Measurements from ENCODE around the gene MARVELD1.

MARVELD1 gene

GRCh38 chr10:97759946-97760345 is 46.4 kb downstream of the MARVELD1 start:
- H3K9ac ChIP-seq (ENCODE audit: low read length): no peak overlapping the region
- H3K27ac ChIP-seq (ENCODE audit: low read length): no peak overlapping the region
- H3K4me2 ChIP-seq (ENCODE audit: low read length): no peak overlapping the region
- H3K36me3 ChIP-seq (replicated peaks; ENCODE audit: low read depth, low read length): peaks cover 12% of the 10 kb centered on the region
- peaks cover 10% of the 10 kb centered on the region for H3K4me1 ChIP-seq (ENCODE audit: low read length)
- TF ChIP-seq CTCF (IDR thresholded peaks at IDR 0.05; ENCODE audit: low read depth, low read length) (no peak), EZH2phosphoT487 (IDR thresholded peaks at IDR 0.05; ENCODE audit: low read depth) (no peak)
- no peaks in the 10 kb centered on the region for H4K20me1 ChIP-seq (ENCODE audit: insufficient read depth, low read length)
- no peaks in the 10 kb centered on the region for H3K27me3 ChIP-seq (ENCODE audit: low read depth, low read length)
- H3K9me3 ChIP-seq (ENCODE audit: insufficient read depth, low read length): no peaks in the 10 kb centered on the region
- no peak overlapping the region for H3K4me3 ChIP-seq (ENCODE audit: low read length)
- no peaks in the 10 kb centered on the region for H3K79me2 ChIP-seq (ENCODE audit: low read length)
- H2AFZ ChIP-seq (ENCODE audit: low read depth, low read length): no peak overlapping the region

- Histone ChIP-seq H3K27ac (ENCODE audit: low read length) (no peak overlapping the region), H3K9me3 (ENCODE audit: insufficient read depth, low read length) (no peaks in the 10 kb centered on the region), H2AFZ (ENCODE audit: low read depth, low read length) (no peak overlapping the region), H3K79me2 (ENCODE audit: low read length) (no peaks in the 10 kb centered on the region), H3K4me2 (ENCODE audit: low read length) (no peak overlapping the region), H3K36me3 (replicated peaks; ENCODE audit: low read depth, low read length) (peaks cover 9% of the 10 kb centered on the region), H3K9ac (ENCODE audit: low read length) (no peak overlapping the region), H4K20me1 (ENCODE audit: insufficient read depth, low read length) (no peaks in the 10 kb centered on the region), H3K4me3 (ENCODE audit: low read length) (no peak overlapping the region), H3K27me3 (ENCODE audit: low read depth, low read length) (no peaks in the 10 kb centered on the region), H3K4me1 (ENCODE audit: low read length) (peaks cover 11% of the 10 kb centered on the region)
- no peak for TF ChIP-seq EZH2phosphoT487 (IDR thresholded peaks at IDR 0.05; ENCODE audit: low read depth)
- TF ChIP-seq CTCF (IDR thresholded peaks at IDR 0.05; ENCODE audit: low read depth, low read length): no peak
Observed at GRCh38 chr10:97760461-97761257, 47.1 kb downstream of the MARVELD1 start.

- no peak overlapping the region for H3K27ac ChIP-seq (ENCODE audit: low read length)
- no peak for TF ChIP-seq CTCF (IDR thresholded peaks at IDR 0.05; ENCODE audit: low read depth, low read length)
- no peak for TF ChIP-seq EZH2phosphoT487 (IDR thresholded peaks at IDR 0.05; ENCODE audit: low read depth)
- peaks cover 11% of the 10 kb centered on the region for H3K4me1 ChIP-seq (ENCODE audit: low read length)
- no peaks in the 10 kb centered on the region for H3K27me3 ChIP-seq (ENCODE audit: low read depth, low read length)
- no peak overlapping the region for H3K4me3 ChIP-seq (ENCODE audit: low read length)
- no peaks in the 10 kb centered on the region for H3K9me3 ChIP-seq (ENCODE audit: insufficient read depth, low read length)
- H4K20me1 ChIP-seq (ENCODE audit: insufficient read depth, low read length): no peaks in the 10 kb centered on the region
- H3K36me3 ChIP-seq (replicated peaks; ENCODE audit: low read depth, low read length): peaks cover 9% of the 10 kb centered on the region
- H2AFZ ChIP-seq (ENCODE audit: low read depth, low read length): no peak overlapping the region
- H3K79me2 ChIP-seq (ENCODE audit: low read length): no peaks in the 10 kb centered on the region
- no peak overlapping the region for H3K4me2 ChIP-seq (ENCODE audit: low read length)
- H3K9ac ChIP-seq (ENCODE audit: low read length): no peak overlapping the region
Observed at GRCh38 chr10:97761331-97761865, 47.9 kb downstream of the MARVELD1 start.

GRCh38 chr10:97762056-97762455 is 48.5 kb downstream of the MARVELD1 start:
- H3K79me2 ChIP-seq (ENCODE audit: low read length): no peaks in the 10 kb centered on the region
- no peaks in the 10 kb centered on the region for H4K20me1 ChIP-seq (ENCODE audit: insufficient read depth, low read length)
- TF ChIP-seq CTCF (IDR thresholded peaks at IDR 0.05; ENCODE audit: low read depth, low read length): no peak
- no peak for TF ChIP-seq EZH2phosphoT487 (IDR thresholded peaks at IDR 0.05; ENCODE audit: low read depth)
- no peaks in the 10 kb centered on the region for H3K27me3 ChIP-seq (ENCODE audit: low read depth, low read length)
- no peak overlapping the region for H3K4me3 ChIP-seq (ENCODE audit: low read length)
- no peak overlapping the region for H3K9ac ChIP-seq (ENCODE audit: low read length)
- H3K36me3 ChIP-seq (replicated peaks; ENCODE audit: low read depth, low read length): peaks cover 6% of the 10 kb centered on the region
- H3K4me1 ChIP-seq (ENCODE audit: low read length): peaks cover 11% of the 10 kb centered on the region
- no peaks in the 10 kb centered on the region for H3K9me3 ChIP-seq (ENCODE audit: insufficient read depth, low read length)
- H3K27ac ChIP-seq (ENCODE audit: low read length): no peak overlapping the region
- no peak overlapping the region for H2AFZ ChIP-seq (ENCODE audit: low read depth, low read length)
- H3K4me2 ChIP-seq (ENCODE audit: low read length): no peak overlapping the region
